Lower leg skin (tissue), 4 donors: ENCODE measurements around the gene DHPS. TPM values are rescaled to one million over a fixed set of nuclear protein-coding genes. Genes with fewer than 3 reads are reported as not detected.

Source experiments
- DNase-seq, 2 donors: peaks; one replicate each; pipeline ENCODE4 v3.0.0-alpha.2; 2019; ENCODE audit warnings: low spot score in 2 of 2
- H3K4me3 ChIP-seq: fragments of 200-600 bp; sonication (generic); 2 replicates; pipeline ENCODE4 v1.5.1; 2017; ENCODE audit warnings: mild to moderate bottlenecking, low read depth; ENCODE audit not compliant: poor library complexity, severe bottlenecking
- CTCF ChIP-seq, 3 donors: fragments of 450-650 bp; IDR thresholded peaks; one replicate each; pipeline ENCODE4 v1.5.1; 2016; ENCODE audit warnings: antibody characterized with exemption in 3 of 3, mild to moderate bottlenecking in 3 of 3, moderate library complexity in 2 of 3
- POLR2A ChIP-seq, 2 donors: fragments of 450-650 bp; IDR thresholded peaks; one replicate each; pipeline ENCODE4 v1.6.1; 2016 to 2017; ENCODE audit warnings: antibody characterized with exemption in 2 of 2, mild to moderate bottlenecking in 1 of 2, moderate library complexity in 1 of 2
- WGBS, 2 donors: methylation state at CpG; one replicate each; pipeline ENCODE4 v1.1.5; 2018; 5-methylcytosine and 5-hydroxymethylcytosine counted together
- intact Hi-C: fragments of 100-400 bp; cut with DNase I; formaldehyde crosslinking; loops from one replicate; pipeline ENCODE4 v1.15.0; 2023; ENCODE audit warnings: low total_unique reads
- total RNA-seq, 4 donors: library from RNA; depleted of rRNA; stranded (reverse); fragments of >200 nt; gene quantifications; one replicate each; pipeline ENCODE4 v1.1.0, GENCODE V29; 2016

DHPS gene
- total RNA-seq, 4 donors from 2014 or later, result 101 to 218 (median 159) TPM

GRCh38 chr19:12723641-12724426 lies 42.2 kb upstream of the DHPS start, which contains the start of gene TNPO2:
TNPO2 (minus strand) TSS chr19:12723932; CDS start chr19:12720977, 2,955 bp downstream.
- intact Hi-C loops, result no loop called here
- 3 to 5% methylated on average over 27 to 28 of the region's 28 CpGs for WGBS, 2 donors
- peak within 1 kb of the TSS; percentile 10 for H3K4me3 ChIP-seq
- peak in 1 of 2 donors; percentile 88 for DNase-seq
- TF ChIP-seq POLR2A (IDR thresholded peaks at IDR 0.05) (no peak), CTCF (IDR thresholded peaks at IDR 0.05) (no peak)

- TF ChIP-seq CTCF (IDR thresholded peaks at IDR 0.05), result no peak
- no peak for TF ChIP-seq POLR2A (IDR thresholded peaks at IDR 0.05)
- no peak for DNase-seq
- peak overlapping the region; percentile 10 for H3K4me3 ChIP-seq
- WGBS, 2 donors, result 0 to 1% methylated on average over 7 of the region's 7 CpGs
- intact Hi-C loops, result no loop called here
Measured at GRCh38 chr19:12723381-12723640, 41.6 kb upstream of the DHPS start.

GRCh38 chr19:12722566-12723380 lies 41.1 kb upstream of the DHPS start:
- intact Hi-C loops, result no loop called here
- DNase-seq, result peak; percentile 98 to 99
- 0 to 1% methylated on average over 32 of the region's 32 CpGs for WGBS, 2 donors
- peak overlapping the region; percentile 88 for H3K4me3 ChIP-seq
- TF ChIP-seq CTCF (IDR thresholded peaks at IDR 0.05) (no peak), POLR2A (IDR thresholded peaks at IDR 0.05) (no peak)

- DNase-seq, result peak; percentile 51 to 94
- peak overlapping the region; percentile 88 for H3K4me3 ChIP-seq
- intact Hi-C loops, result no loop called here
- 1% methylated on average over 27 to 38 of the region's 65 CpGs for WGBS, 2 donors
- TF ChIP-seq POLR2A (IDR thresholded peaks at IDR 0.05), result no peak
- no peak for TF ChIP-seq CTCF (IDR thresholded peaks at IDR 0.05)
Measured at GRCh38 chr19:12721656-12722565, 40.2 kb upstream of the DHPS start.

GRCh38 chr19:12720851-12721655 lies 39.4 kb upstream of the DHPS start:
- TF ChIP-seq CTCF (IDR thresholded peaks at IDR 0.05), result no peak
- TF ChIP-seq POLR2A (IDR thresholded peaks at IDR 0.05), result no peak
- DNase-seq, result no peak
- 3 to 8% methylated on average over 53 to 57 of the region's 59 CpGs for WGBS, 2 donors

More at GRCh38 chr19:12720851-12721655, 39.4 kb upstream of the DHPS start:
- H3K4me3 ChIP-seq, result peak overlapping the region; percentile 88
- intact Hi-C loops, result no loop called here
